ENCODE measurements around the gene ZNF787. TPM values are rescaled to one million over a fixed set of nuclear protein-coding genes. Genes with fewer than 3 reads are reported as not detected.

Gene ZNF787
- total RNA-seq, 2 experiments from 2014 or later = 30.6 to 31.7 TPM

- Histone ChIP-seq H2AFZ (ENCODE audit: low read length) (no peak overlapping the region), H3K79me2 (ENCODE audit: insufficient read depth, low read depth, low read length) (peaks cover 88% of the 10 kb centered on the region), H3K36me3 (ENCODE audit: insufficient read depth, low read length) (peaks cover 7% of the 10 kb centered on the region; the same call in 1 of the 2 replicates), H3K4me2 (ENCODE audit: low read length) (peak overlapping the region; percentile 43), H3K9me2 (ENCODE audit: insufficient read depth, low read length) (no peaks in the 10 kb centered on the region), H4K20me1 (ENCODE audit: insufficient read depth, low read length) (peaks cover 16% of the 10 kb centered on the region; the same call in 1 of the 2 replicates), H3K9me3 (ENCODE audit: low read length) (no peaks in the 10 kb centered on the region), H3K4me3 (ENCODE audit: low read depth, low read length, poor library complexity, severe bottlenecking) (no peak overlapping the region), H3K4me1 (ENCODE audit: insufficient read depth, low read length, poor library complexity, severe bottlenecking) (peaks cover 37% of the 10 kb centered on the region), H3K27ac (ENCODE audit: low read depth, low read length, poor library complexity, severe bottlenecking) (no peak overlapping the region)
- intact Hi-C loops (cut with micrococcal nuclease; ENCODE audit: unreplicated experiment) = no loop called here
- no TSS peak for BruUV-seq (replicated peaks)
- ChIA-PET POLR2A (no interaction called here), CTCF (ENCODE audit: unreplicated experiment) (no interaction called here)
- no peak for TF ChIP-seq EZH2phosphoT487 (IDR thresholded peaks at IDR 0.05; ENCODE audit: borderline replicate concordance, low read depth, low read length)
- TF ChIP-seq, protein P1, sequence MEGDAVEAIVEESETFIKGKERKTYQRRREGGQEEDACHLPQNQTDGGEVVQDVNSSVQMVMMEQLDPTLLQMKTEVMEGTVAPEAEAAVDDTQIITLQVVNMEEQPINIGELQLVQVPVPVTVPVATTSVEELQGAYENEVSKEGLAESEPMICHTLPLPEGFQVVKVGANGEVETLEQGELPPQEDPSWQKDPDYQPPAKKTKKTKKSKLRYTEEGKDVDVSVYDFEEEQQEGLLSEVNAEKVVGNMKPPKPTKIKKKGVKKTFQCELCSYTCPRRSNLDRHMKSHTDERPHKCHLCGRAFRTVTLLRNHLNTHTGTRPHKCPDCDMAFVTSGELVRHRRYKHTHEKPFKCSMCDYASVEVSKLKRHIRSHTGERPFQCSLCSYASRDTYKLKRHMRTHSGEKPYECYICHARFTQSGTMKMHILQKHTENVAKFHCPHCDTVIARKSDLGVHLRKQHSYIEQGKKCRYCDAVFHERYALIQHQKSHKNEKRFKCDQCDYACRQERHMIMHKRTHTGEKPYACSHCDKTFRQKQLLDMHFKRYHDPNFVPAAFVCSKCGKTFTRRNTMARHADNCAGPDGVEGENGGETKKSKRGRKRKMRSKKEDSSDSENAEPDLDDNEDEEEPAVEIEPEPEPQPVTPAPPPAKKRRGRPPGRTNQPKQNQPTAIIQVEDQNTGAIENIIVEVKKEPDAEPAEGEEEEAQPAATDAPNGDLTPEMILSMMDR (conservative IDR thresholded peaks at IDR 0.05; ENCODE audit: low read length) = no peak
- DNase-seq (ENCODE audit: low spot score) = no peak
Measured at GRCh38 chr19:56113074-56113632, 7.9 kb downstream of the ZNF787 start.

DNA sequence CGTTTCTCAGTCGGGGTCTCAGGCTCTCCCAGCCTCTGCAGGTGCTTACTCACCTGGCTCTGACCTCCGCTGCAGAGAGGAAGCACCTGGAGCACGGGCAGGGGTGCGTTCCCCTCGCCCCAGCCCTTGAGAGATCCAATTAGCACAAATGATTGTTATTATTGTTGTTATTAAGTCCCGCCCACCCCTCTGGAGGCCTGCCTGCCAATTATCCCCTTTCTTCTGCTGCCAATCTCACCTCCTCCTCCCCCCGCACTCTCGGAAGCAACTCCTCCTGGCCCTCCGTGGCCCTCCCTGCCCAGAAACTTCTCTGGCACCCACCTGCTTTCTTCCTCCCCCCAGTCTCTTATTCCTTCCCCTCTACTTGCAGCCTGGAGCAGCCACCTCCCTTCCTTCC, 8.8 kb downstream of the ZNF787 start:
- H3K4me3 ChIP-seq (ENCODE audit: low read depth, low read length, poor library complexity, severe bottlenecking) = no peak overlapping the region
- no peaks in the 10 kb centered on the region for H3K9me2 ChIP-seq (ENCODE audit: insufficient read depth, low read length)
- H3K4me1 ChIP-seq (ENCODE audit: insufficient read depth, low read length, poor library complexity, severe bottlenecking) = peaks cover 37% of the 10 kb centered on the region
- peak; percentile 22 for DNase-seq (ENCODE audit: low spot score)
- intact Hi-C loops (cut with micrococcal nuclease; ENCODE audit: unreplicated experiment) = no loop called here
- peaks cover 7% of the 10 kb centered on the region; the same call in 1 of the 2 replicates for H3K36me3 ChIP-seq (ENCODE audit: insufficient read depth, low read length)
- no peak overlapping the region for H2AFZ ChIP-seq (ENCODE audit: low read length)
- H3K27ac ChIP-seq (ENCODE audit: low read depth, low read length, poor library complexity, severe bottlenecking) = no peak overlapping the region
- no TSS peak for BruUV-seq (replicated peaks)
- H3K9me3 ChIP-seq (ENCODE audit: low read length) = no peaks in the 10 kb centered on the region
- no peak for TF ChIP-seq EZH2phosphoT487 (IDR thresholded peaks at IDR 0.05; ENCODE audit: borderline replicate concordance, low read depth, low read length)
- TF ChIP-seq, protein P1 (conservative IDR thresholded peaks at IDR 0.05; ENCODE audit: low read length) = no peak
- peak overlapping the region; percentile 43; the same call in 1 of the 2 replicates for H3K4me2 ChIP-seq (ENCODE audit: low read length)
- peaks cover 81% of the 10 kb centered on the region for H3K79me2 ChIP-seq (ENCODE audit: insufficient read depth, low read depth, low read length)
- CTCF ChIA-PET (ENCODE audit: unreplicated experiment) = no interaction called here
- POLR2A ChIA-PET = no interaction called here
- H4K20me1 ChIP-seq (ENCODE audit: insufficient read depth, low read length) = peaks cover 16% of the 10 kb centered on the region; the same call in 1 of the 2 replicates

DNA sequence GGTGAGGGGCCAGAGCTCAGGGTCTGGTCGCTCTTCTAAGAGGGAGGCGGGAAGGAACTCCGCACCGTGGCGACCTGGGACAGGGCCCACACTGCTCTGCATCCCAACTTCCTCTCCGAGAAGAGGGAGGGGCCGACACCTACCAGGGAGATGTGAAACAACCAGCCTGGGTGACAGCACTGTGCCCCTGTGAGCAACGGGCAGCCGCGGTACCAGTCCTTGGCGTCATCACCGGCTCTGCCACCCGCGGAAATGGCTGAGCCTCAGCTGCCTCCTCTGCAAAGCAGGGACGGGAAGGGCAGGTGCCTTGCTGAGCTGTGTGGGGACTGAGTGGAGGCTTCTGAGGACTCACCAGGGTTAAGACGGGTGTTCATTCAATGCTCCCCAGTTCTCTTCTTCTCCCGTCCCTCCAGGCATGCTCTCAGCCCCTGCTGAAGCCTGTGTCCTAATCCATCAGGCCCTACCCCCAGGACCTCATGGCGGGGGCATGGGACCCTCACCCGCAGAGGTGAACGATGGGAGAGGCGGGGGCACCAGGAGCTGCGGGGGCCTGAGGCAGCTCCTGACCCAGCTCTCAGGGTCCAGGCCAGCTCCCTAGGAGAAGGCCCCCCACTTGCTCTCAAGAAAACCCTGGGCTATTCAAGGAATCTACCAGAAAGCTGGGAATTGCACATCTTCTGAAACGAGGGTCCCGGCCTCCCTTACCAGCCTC, 9.3 kb downstream of the ZNF787 start:
- intact Hi-C loops (cut with micrococcal nuclease; ENCODE audit: unreplicated experiment) = no loop called here
- peaks cover 16% of the 10 kb centered on the region; the same call in 1 of the 2 replicates for H4K20me1 ChIP-seq (ENCODE audit: insufficient read depth, low read length)

More for the DNA sequence above, 9.3 kb downstream of the ZNF787 start:
- DNase-seq (ENCODE audit: low spot score) = no peak
- H3K4me2 ChIP-seq (ENCODE audit: low read length) = peak overlapping the region; percentile 43; the same call in 1 of the 2 replicates
- ChIA-PET CTCF (ENCODE audit: unreplicated experiment) (no interaction called here), POLR2A (no interaction called here)
- H3K9me2 ChIP-seq (ENCODE audit: insufficient read depth, low read length) = no peaks in the 10 kb centered on the region
- no peak overlapping the region for H2AFZ ChIP-seq (ENCODE audit: low read length)
- no TSS peak for BruUV-seq (replicated peaks)
- H3K4me1 ChIP-seq (ENCODE audit: insufficient read depth, low read length, poor library complexity, severe bottlenecking) = peaks cover 37% of the 10 kb centered on the region
- peaks cover 81% of the 10 kb centered on the region for H3K79me2 ChIP-seq (ENCODE audit: insufficient read depth, low read depth, low read length)
- TF ChIP-seq, protein P1 (conservative IDR thresholded peaks at IDR 0.05; ENCODE audit: low read length) = no peak
- no peak for TF ChIP-seq EZH2phosphoT487 (IDR thresholded peaks at IDR 0.05; ENCODE audit: borderline replicate concordance, low read depth, low read length)
- no peaks in the 10 kb centered on the region for H3K9me3 ChIP-seq (ENCODE audit: low read length)
- H3K4me3 ChIP-seq (ENCODE audit: low read depth, low read length, poor library complexity, severe bottlenecking) = no peak overlapping the region
- H3K27ac ChIP-seq (ENCODE audit: low read depth, low read length, poor library complexity, severe bottlenecking) = no peak overlapping the region
- peaks cover 9% of the 10 kb centered on the region; the same call in 1 of the 2 replicates for H3K36me3 ChIP-seq (ENCODE audit: insufficient read depth, low read length)
